Prostate gland (tissue), 2 donors: ENCODE measurements around the gene PKNOX1.

Experiments
- POLR2A ChIP-seq: fragments of 450-650 bp; IDR thresholded peaks from one replicate; pipeline ENCODE4 v1.6.1; 2016; ENCODE audit warnings: antibody characterized with exemption, mild to moderate bottlenecking
- POLR2AphosphoS5 ChIP-seq: sonication (generic); formaldehyde crosslinking; IDR thresholded peaks from one replicate; pipeline ENCODE4 v1.6.1; 2017; ENCODE audit warnings: antibody characterized with exemption
- TF ChIP-seq, protein P1 (sequence below), 4 experiments: fragments of 200-600 bp in 2 of 4; fragments of 450-650 bp in 2 of 4; sonication (generic) in 2 of 4; IDR thresholded peaks; 1 replicate in 3 of 4; 2 replicates in 1 of 4; pipeline ENCODE4 v1.5.1; 2016 to 2019; ENCODE audit warnings: antibody characterized with exemption in 4 of 4, mild to moderate bottlenecking in 2 of 4, moderate library complexity in 2 of 4

DNA sequence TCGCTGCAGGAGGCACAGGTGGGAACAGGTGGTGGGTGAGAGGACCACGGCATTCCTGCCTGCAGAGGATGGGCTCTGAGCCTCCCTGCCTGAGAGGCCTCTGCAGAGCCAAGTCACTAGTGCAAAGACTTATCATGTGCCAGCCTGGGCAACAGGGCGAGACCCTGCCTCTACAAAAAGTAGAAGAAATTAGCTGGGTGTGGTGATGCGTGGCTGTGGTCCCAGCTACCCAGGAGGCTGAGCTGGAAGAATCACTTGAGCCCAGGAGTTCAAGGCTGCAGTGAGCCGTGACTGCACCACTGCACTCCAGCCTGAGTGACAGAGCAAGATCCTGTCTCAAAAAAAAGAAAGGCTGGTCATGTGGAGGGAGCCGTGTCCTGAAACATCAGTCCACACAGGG, 46.4 kb downstream of the PKNOX1 start:
- TF ChIP-seq POLR2A (no peak), POLR2AphosphoS5 (no peak)
- TF ChIP-seq, protein P1, sequence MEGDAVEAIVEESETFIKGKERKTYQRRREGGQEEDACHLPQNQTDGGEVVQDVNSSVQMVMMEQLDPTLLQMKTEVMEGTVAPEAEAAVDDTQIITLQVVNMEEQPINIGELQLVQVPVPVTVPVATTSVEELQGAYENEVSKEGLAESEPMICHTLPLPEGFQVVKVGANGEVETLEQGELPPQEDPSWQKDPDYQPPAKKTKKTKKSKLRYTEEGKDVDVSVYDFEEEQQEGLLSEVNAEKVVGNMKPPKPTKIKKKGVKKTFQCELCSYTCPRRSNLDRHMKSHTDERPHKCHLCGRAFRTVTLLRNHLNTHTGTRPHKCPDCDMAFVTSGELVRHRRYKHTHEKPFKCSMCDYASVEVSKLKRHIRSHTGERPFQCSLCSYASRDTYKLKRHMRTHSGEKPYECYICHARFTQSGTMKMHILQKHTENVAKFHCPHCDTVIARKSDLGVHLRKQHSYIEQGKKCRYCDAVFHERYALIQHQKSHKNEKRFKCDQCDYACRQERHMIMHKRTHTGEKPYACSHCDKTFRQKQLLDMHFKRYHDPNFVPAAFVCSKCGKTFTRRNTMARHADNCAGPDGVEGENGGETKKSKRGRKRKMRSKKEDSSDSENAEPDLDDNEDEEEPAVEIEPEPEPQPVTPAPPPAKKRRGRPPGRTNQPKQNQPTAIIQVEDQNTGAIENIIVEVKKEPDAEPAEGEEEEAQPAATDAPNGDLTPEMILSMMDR (IDR thresholded peaks at IDR 0.05) = no peak
